H1 (cell line): ENCODE results near the gene ADM2. TPM values are rescaled to one million over a fixed set of nuclear protein-coding genes. Genes with fewer than 3 reads are reported as not detected.

Experiments used
- CTCF ChIA-PET: fragments of 300-600 bp; sonication (Branson Sonifier 250); formaldehyde crosslinking; loops from one replicate; lab custom pipeline; 2021; ENCODE audit not compliant: partially characterized antibody; lab: Charles Lee
- POLR2A ChIA-PET: fragments of 300-600 bp; sonication (Branson Sonifier 250); formaldehyde crosslinking; loops from one replicate; lab custom pipeline; 2021; ENCODE audit warnings: inconsistent platforms; ENCODE audit not compliant: partially characterized antibody; lab: Charles Lee
- DNase-seq, 2 experiments: peaks; one replicate each; pipeline versions ENCODE4 v3.0.0 to v3.0.0-alpha.2; 2010 to 2022; ENCODE audit warnings: low spot score in 2 of 2, low read depth in 1 of 2, mixed read lengths in 1 of 2
- FAIRE-seq: peaks from 2 replicates; lab custom pipeline; 2011; peaks lifted over from hg19 to GRCh38; lab: Jason Lieb, UNC
- H2AFZ ChIP-seq: 2 replicates; pipeline ENCODE4 v1.8.1; 2012; ENCODE audit warnings: low read length, inconsistent platforms
- H2AK5ac ChIP-seq: 2 replicates; pipeline ENCODE4 v1.6.1; 2013; ENCODE audit warnings: low read depth, low read length
- H2BK120ac ChIP-seq: replicated peaks from 2 replicates; pipeline ENCODE3; 2013; ENCODE audit warnings: low read depth, low read length, inconsistent platforms
- H2BK12ac ChIP-seq: 2 replicates; pipeline ENCODE4 v1.6.1; 2013; ENCODE audit warnings: low read depth, low read length
- H2BK15ac ChIP-seq: 2 replicates; pipeline ENCODE4 v1.6.1; 2013; ENCODE audit warnings: low read length
- H2BK20ac ChIP-seq: 2 replicates; pipeline ENCODE4 v1.6.1; 2013; ENCODE audit warnings: low read length
- H2BK5ac ChIP-seq: 2 replicates; pipeline ENCODE4 v1.6.1; 2013; ENCODE audit warnings: low read depth, low read length
- H3K14ac ChIP-seq: 2 replicates; pipeline ENCODE4 v1.6.1; 2013; ENCODE audit warnings: inconsistent platforms; ENCODE audit not compliant: insufficient read length
- H3K18ac ChIP-seq: 2 replicates; pipeline ENCODE4 v1.6.1; 2013; ENCODE audit warnings: low read length; ENCODE audit errors: extremely low read depth
- H3K23ac ChIP-seq: 2 replicates; pipeline ENCODE4 v1.6.1; 2013; ENCODE audit warnings: inconsistent platforms; ENCODE audit not compliant: insufficient read length
- H3K23me2 ChIP-seq: 2 replicates; pipeline ENCODE4 v1.6.1; 2013; ENCODE audit warnings: low read depth, low read length
- H3K27ac ChIP-seq: 2 replicates; pipeline ENCODE4 v1.6.1; 2011; ENCODE audit warnings: low read depth, low read length, inconsistent platforms
- H3K27me3 ChIP-seq, 4 experiments: replicated peaks in 1 of 4; 1 replicate in 1 of 4; 2 replicates in 3 of 4; pipeline versions ENCODE4 v1.6.1 to v1.8.1; 2011 to 2013; ENCODE audit warnings: low read length in 3 of 4, mild to moderate bottlenecking in 3 of 4, inconsistent platforms in 2 of 4, mixed read lengths in 2 of 4, moderate library complexity in 1 of 4; ENCODE audit not compliant: control insufficient read depth in 3 of 4, insufficient read depth in 3 of 4; ENCODE audit errors: extremely low read depth in 1 of 4
- H3K36me3 ChIP-seq, 4 experiments: 2 replicates each; pipeline versions ENCODE4 v1.6.1 to v1.8.1; 2011 to 2013; ENCODE audit warnings: mild to moderate bottlenecking in 4 of 4, low read length in 3 of 4, moderate library complexity in 2 of 4, control low read depth in 1 of 4, inconsistent platforms in 1 of 4; ENCODE audit not compliant: insufficient read depth in 4 of 4, control insufficient read depth in 2 of 4
- H3K4ac ChIP-seq: replicated peaks from 2 replicates; pipeline ENCODE3; 2013; ENCODE audit warnings: low read length, low read depth, mixed read lengths, inconsistent platforms; ENCODE audit not compliant: insufficient read length
- H3K4me1 ChIP-seq, 4 experiments: replicated peaks in 1 of 4; 1 replicate in 1 of 4; 2 replicates in 3 of 4; pipeline versions ENCODE4 v1.6.1 to v1.8.1; 2011 to 2013; ENCODE audit warnings: low read length in 3 of 4, inconsistent platforms in 2 of 4, mixed read lengths in 1 of 4; ENCODE audit not compliant: insufficient read depth in 4 of 4, control insufficient read depth in 3 of 4
- H3K4me2 ChIP-seq, 2 experiments: 2 replicates each; pipeline versions ENCODE4 v1.6.1 to v1.8.1; 2011 to 2013; ENCODE audit warnings: low read depth in 2 of 2, low read length in 2 of 2, control low read depth in 1 of 2, inconsistent platforms in 1 of 2, mild to moderate bottlenecking in 1 of 2; ENCODE audit not compliant: insufficient read depth in 1 of 2
- H3K4me3 ChIP-seq, 4 experiments: fragments of 200-600, 300-600 bp in 1 of 4; sonication (generic), shearing (Covaris generic), sonication (Bioruptor Twin) in 1 of 4; 2 replicates each; pipeline versions ENCODE4 v1.5.1 to v1.8.1; 2011 to 2016; ENCODE audit warnings: low read length in 4 of 4, low read depth in 3 of 4, control low read depth in 2 of 4, inconsistent platforms in 2 of 4, mild to moderate bottlenecking in 2 of 4, mixed read lengths in 1 of 4, moderate library complexity in 1 of 4; ENCODE audit not compliant: insufficient read depth in 2 of 4; ENCODE audit errors: extremely low read depth in 1 of 4
- H3K56ac ChIP-seq: replicated peaks from 2 replicates; pipeline ENCODE3; 2013; ENCODE audit warnings: low read depth, mild to moderate bottlenecking, mixed read lengths, low read length, inconsistent platforms; ENCODE audit not compliant: insufficient read length
- H3K79me1 ChIP-seq: 2 replicates; pipeline ENCODE4 v1.6.1; 2013; ENCODE audit warnings: low read depth, low read length, control low read depth
- H3K79me2 ChIP-seq, 2 experiments: 2 replicates each; pipeline versions ENCODE4 v1.6.1 to v1.8.1; 2012 to 2013; ENCODE audit warnings: low read length in 2 of 2, mild to moderate bottlenecking in 2 of 2, inconsistent platforms in 1 of 2; ENCODE audit not compliant: insufficient read depth in 2 of 2, control insufficient read depth in 1 of 2
- H3K9ac ChIP-seq, 4 experiments: replicated peaks in 1 of 4; 1 replicate in 1 of 4; 2 replicates in 3 of 4; pipeline versions ENCODE4 v1.6.1 to v1.8.1; 2011 to 2013; ENCODE audit warnings: low read depth in 3 of 4, low read length in 3 of 4, control low read depth in 2 of 4, mild to moderate bottlenecking in 2 of 4, moderate library complexity in 2 of 4, inconsistent platforms in 1 of 4; ENCODE audit errors: extremely low read depth in 1 of 4
- H3K9me3 ChIP-seq, 2 experiments: 2 replicates each; pipeline versions ENCODE4 v1.6.1 to v1.8.1; 2012 to 2013; ENCODE audit warnings: mild to moderate bottlenecking in 2 of 2, moderate library complexity in 2 of 2, control low read depth in 1 of 2, inconsistent platforms in 1 of 2, low read depth in 1 of 2, low read length in 1 of 2, mixed read lengths in 1 of 2; ENCODE audit not compliant: insufficient read depth in 2 of 2
- H4K20me1 ChIP-seq, 2 experiments: replicated peaks in 1 of 2; 2 replicates each; pipeline versions ENCODE3 to v1.8.1; 2011 to 2013; ENCODE audit warnings: inconsistent platforms in 2 of 2, low read length in 2 of 2, mild to moderate bottlenecking in 1 of 2; ENCODE audit not compliant: insufficient read depth in 2 of 2, control insufficient read depth in 1 of 2
- H4K5ac ChIP-seq: 2 replicates; pipeline ENCODE4 v1.6.1; 2013; ENCODE audit warnings: low read length, low read depth, mixed read lengths, inconsistent platforms; ENCODE audit not compliant: insufficient read length
- H4K8ac ChIP-seq: 2 replicates; pipeline ENCODE4 v1.8.0; 2013; ENCODE audit warnings: mild to moderate bottlenecking, moderate library complexity, low read length, inconsistent platforms; ENCODE audit not compliant: insufficient read depth; ENCODE audit errors: extremely low read depth
- H4K91ac ChIP-seq: replicated peaks from 2 replicates; pipeline ENCODE3; 2013; ENCODE audit warnings: low read length, mixed read lengths, inconsistent platforms; ENCODE audit not compliant: insufficient read length
- CHD1 ChIP-seq: IDR thresholded peaks from 2 replicates; pipeline ENCODE4 v1.6.1; 2012; ENCODE audit warnings: low read depth, low read length, improper control_type of control experiment
- EGR1 ChIP-seq: IDR thresholded peaks from 2 replicates; pipeline ENCODE4 v1.6.1; 2011; ENCODE audit warnings: low read depth, low read length, borderline replicate concordance
- MAX ChIP-seq: IDR thresholded peaks from 2 replicates; pipeline ENCODE4 v1.6.1; 2012; ENCODE audit warnings: inconsistent platforms
- POLR2A ChIP-seq, 2 experiments: IDR thresholded peaks; 1 replicate in 1 of 2; 2 replicates in 1 of 2; pipeline ENCODE4 v1.6.1; 2011; ENCODE audit warnings: low read depth in 2 of 2, low read length in 2 of 2, mild to moderate bottlenecking in 2 of 2; ENCODE audit errors: control extremely low read depth in 1 of 2
- SIX5 ChIP-seq: IDR thresholded peaks from 2 replicates; pipeline ENCODE4 v1.6.1; 2011; ENCODE audit warnings: mild to moderate bottlenecking, low read depth, low read length
- SRF ChIP-seq: IDR thresholded peaks from 2 replicates; pipeline ENCODE4 v1.6.1; 2011; ENCODE audit warnings: mild to moderate bottlenecking, low read depth, low read length, moderate library complexity
- WGBS, 2 experiments: shearing (Covaris generic) in 1 of 2; methylation state at CpG; one replicate each; pipeline versions ENCODE4 v1.1.6 to v1.1.7; 2013 to 2015; ENCODE audit warnings: low lambda C conversion rate in 2 of 2, mixed read lengths in 2 of 2, inconsistent platforms in 1 of 2, low coverage in 1 of 2, missing lambda C conversion rate in 1 of 2; ENCODE audit not compliant: insufficient replicate concordance in 2 of 2, insufficient coverage in 1 of 2, insufficient read length in 1 of 2; ENCODE audit errors: extremely low coverage in 1 of 2, missing lambda C conversion rate in 1 of 2; 5-methylcytosine and 5-hydroxymethylcytosine counted together
- polyA plus RNA-seq, 7 experiments: library from polyadenylated mRNA; depleted of rRNA in 3 of 7; stranded (reverse) in 5 of 7; unstranded in 2 of 7; fragments of >200 nt in 5 of 7; fragments of 200-250 nt in 2 of 7; gene quantifications; 1 replicate in 5 of 7; 2 replicates in 1 of 7; 4 replicates in 1 of 7; pipeline versions ENCODE4 v1.2.1 to v1.2.3, GENCODE V29; 2011 to 2013; ENCODE audit warnings: missing spikeins in 2 of 7, mixed read lengths in 2 of 7
- total RNA-seq: library from RNA; stranded (reverse); fragmentation: NEBNext Ultra II Directional; extraction: Animal tissue kit (Norgen Biotek cat#: 25700); gene quantifications from 2 replicates; pipeline ENCODE4 v1.2.1, GENCODE V29; 2021

ADM2 gene
- total and polyA plus RNA-seq, 2 of the 8 experiments (the other 6 are each of a cell fraction or from before 2014, with no cell fraction given): 3.3 to 7.5 TPM

- H2BK5ac ChIP-seq: no peak overlapping the region
- no peak overlapping the region for H3K9ac ChIP-seq
- TF ChIP-seq SIX5 (no peak), MAX (no peak), EGR1 (no peak), POLR2A (IDR thresholded peaks at IDR 0.05; ENCODE audit: control extremely low read depth in 1 of 2, low read depth in 2 of 2, low read length in 2 of 2) (no peak), SRF (no peak), CHD1 (no peak)
These were observed 40.4 kb downstream of the ADM2 start for GRCh38 chr22:50521710-50522109.

More at GRCh38 chr22:50521710-50522109, 40.4 kb downstream of the ADM2 start:
- Histone ChIP-seq H4K8ac (no peak overlapping the region), H3K56ac (no peak overlapping the region), H4K5ac (no peak overlapping the region), H3K18ac (no peak overlapping the region), H3K27ac (no peak overlapping the region), H3K27me3 (peaks cover 0 to 2% (median 1%) of the 10 kb centered on the region in 4 experiments; a peak in 1 of 7 replicates), H3K23me2 (peaks cover 15% of the 10 kb centered on the region; the same call in 1 of the 2 replicates), H3K4me2 (no peak overlapping the region), H3K14ac (no peak overlapping the region), H3K79me2 (no peaks in the 10 kb centered on the region), H3K4me1 (peaks cover 0 to 6% (median 2%) of the 10 kb centered on the region in 4 experiments; a peak in 5 of 7 replicates), H3K23ac (no peak overlapping the region), H2BK20ac (no peak overlapping the region), H4K91ac (no peak overlapping the region), H3K9me3 (no peaks in the 10 kb centered on the region), H2BK12ac (no peak overlapping the region), H3K4me3 (no peak overlapping the region), H3K79me1 (peaks cover under 1% of the 10 kb centered on the region; the same call in 1 of the 2 replicates), H2AFZ (no peak overlapping the region), H3K4ac (no peak overlapping the region), H2BK15ac (no peak overlapping the region), H4K20me1 (peaks cover 2 to 19% of the 10 kb centered on the region in 2 experiments), H2AK5ac (no peak overlapping the region), H3K36me3 (peaks cover 4 to 25% (median 19%) of the 10 kb centered on the region in 4 experiments; a peak in 7 of 8 replicates), H2BK120ac (no peak overlapping the region)
- CTCF ChIA-PET: interaction anchor here (0.6 to 1.5 kb wide), 4 partner anchors 24 to 797 kb away, joined by 3 read pairs; no protein-coding TSS in a partner anchor
- FAIRE-seq (no peak), DNase-seq (no peak)
- WGBS, 2 experiments: 80% methylated on average over 10 of the region's 10 CpGs; no CpG with 5 or more reads in 1 of the 2 experiments
- POLR2A ChIA-PET: interaction anchor here (1.0 to 1.7 kb wide), 2 partner anchors 13 to 57 kb away, joined by 3 to 9 read pairs; partner anchors contain the start of genes LMF2 and NCAPH2
